Subcutaneous abdominal adipose tissue (tissue), 5 donors: ENCODE results near the gene MYO16.

Experiments
- H3K27ac ChIP-seq: one replicate; pipeline ENCODE4 v1.7.0; 2013; ENCODE audit warnings: low read depth, mild to moderate bottlenecking, inconsistent platforms, low read length, moderate library complexity
- H3K27me3 ChIP-seq, 5 donors: one replicate each; pipeline ENCODE4 v1.7.0; 2013; ENCODE audit warnings: low read length in 5 of 5, inconsistent platforms in 1 of 5; ENCODE audit not compliant: control insufficient read depth in 5 of 5, insufficient read depth in 4 of 5
- H3K36me3 ChIP-seq, 5 donors: one replicate each; pipeline ENCODE4 v1.7.0; 2013; ENCODE audit warnings: low read length in 5 of 5; ENCODE audit not compliant: control insufficient read depth in 5 of 5, insufficient read depth in 5 of 5
- H3K4me1 ChIP-seq, 5 donors: one replicate each; pipeline ENCODE4 v1.7.0; 2013; ENCODE audit warnings: low read length in 5 of 5, mild to moderate bottlenecking in 3 of 5, moderate library complexity in 1 of 5; ENCODE audit not compliant: control insufficient read depth in 5 of 5, insufficient read depth in 5 of 5
- H3K4me3 ChIP-seq, 5 donors: one replicate each; pipeline ENCODE4 v1.7.0; 2013; ENCODE audit warnings: low read length in 5 of 5, low read depth in 1 of 5
- H3K9ac ChIP-seq, 5 donors: one replicate each; pipeline ENCODE4 v1.7.0; 2013; ENCODE audit warnings: low read length in 5 of 5, mild to moderate bottlenecking in 4 of 5, moderate library complexity in 3 of 5
- H3K9me3 ChIP-seq, 5 donors: one replicate each; pipeline ENCODE4 v1.7.0; 2013; ENCODE audit warnings: low read length in 5 of 5; ENCODE audit not compliant: control insufficient read depth in 5 of 5
- donor health status: healthy.
- donor health status: healthy.
- donor health status: healthy.
- donor health status: healthy.
- donor health status: healthy.

MYO16 gene

GRCh38 chr13:108932196-108932595 lies 302.8 kb downstream of the MYO16 start:
- H3K9me3 ChIP-seq: peaks cover 0 to 3% (median 0%) of the 10 kb centered on the region in 5 donors
- no peak overlapping the region for H3K27ac ChIP-seq
- H3K36me3 ChIP-seq: no peaks in the 10 kb centered on the region
- H3K9ac ChIP-seq: no peak overlapping the region
- H3K27me3 ChIP-seq: no peaks in the 10 kb centered on the region
- no peak overlapping the region for H3K4me3 ChIP-seq
- H3K4me1 ChIP-seq: peaks cover 0 to 6% (median 5%) of the 10 kb centered on the region in 5 donors

DNA sequence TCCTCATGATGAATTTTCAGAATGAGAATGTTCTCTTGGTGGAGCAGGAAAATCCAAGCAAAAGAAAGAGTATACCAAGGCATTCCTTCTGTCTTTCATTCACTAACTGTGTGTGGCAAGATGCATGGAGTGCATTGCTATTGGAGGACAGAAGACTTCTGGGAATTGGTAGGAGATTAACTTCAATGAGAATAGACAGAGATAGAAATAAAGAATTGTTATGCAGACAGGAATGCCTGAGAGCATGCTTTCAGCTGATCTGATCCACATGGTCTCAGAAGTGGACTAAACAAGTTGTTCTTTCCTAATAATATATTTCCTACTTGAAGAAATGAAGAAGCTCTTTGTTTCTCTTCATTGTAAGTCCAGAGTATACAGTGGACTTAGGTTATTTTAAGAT lies 303.6 kb downstream of the MYO16 start:
- H3K36me3 ChIP-seq: no peaks in the 10 kb centered on the region
- peaks cover 0 to 3% (median 0%) of the 10 kb centered on the region in 5 donors for H3K9me3 ChIP-seq
- peaks cover 0 to 6% (median 5%) of the 10 kb centered on the region in 5 donors for H3K4me1 ChIP-seq
- H3K4me3 ChIP-seq: no peak overlapping the region
- no peak overlapping the region for H3K9ac ChIP-seq
- H3K27me3 ChIP-seq: no peaks in the 10 kb centered on the region
- H3K27ac ChIP-seq: no peak overlapping the region

GRCh38 chr13:108938155-108938554 lies 308.7 kb downstream of the MYO16 start:
- Histone ChIP-seq H3K4me3 (no peak overlapping the region), H3K36me3 (no peaks in the 10 kb centered on the region), H3K9me3 (peaks cover 0 to 3% (median 0%) of the 10 kb centered on the region in 5 donors), H3K27me3 (no peaks in the 10 kb centered on the region), H3K4me1 (no peaks in the 10 kb centered on the region), H3K9ac (no peak overlapping the region), H3K27ac (no peak overlapping the region)

DNA sequence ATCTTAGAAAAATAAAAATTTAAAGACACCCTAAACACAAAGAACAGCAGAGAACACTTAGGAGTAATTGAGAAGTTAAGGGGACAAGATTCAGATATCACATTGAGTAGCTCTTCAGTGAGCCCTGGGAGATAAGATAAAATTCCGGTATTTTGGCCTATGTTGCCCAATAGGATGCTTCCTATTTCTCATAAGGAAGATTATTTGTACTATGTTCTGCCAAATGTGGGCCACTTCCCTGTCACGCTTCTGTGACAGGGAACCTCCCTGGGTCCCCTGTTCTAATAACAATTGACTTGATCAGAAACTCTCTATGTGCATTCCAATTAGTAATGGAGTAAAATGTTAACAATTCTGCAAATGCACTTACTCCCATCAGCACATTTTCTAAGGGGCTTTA lies 310.7 kb downstream of the MYO16 start:
- Histone ChIP-seq H3K27ac (no peak overlapping the region), H3K9ac (no peak overlapping the region), H3K9me3 (no peaks in the 10 kb centered on the region), H3K36me3 (no peaks in the 10 kb centered on the region), H3K4me3 (no peak overlapping the region), H3K27me3 (no peaks in the 10 kb centered on the region), H3K4me1 (no peaks in the 10 kb centered on the region)

DNA sequence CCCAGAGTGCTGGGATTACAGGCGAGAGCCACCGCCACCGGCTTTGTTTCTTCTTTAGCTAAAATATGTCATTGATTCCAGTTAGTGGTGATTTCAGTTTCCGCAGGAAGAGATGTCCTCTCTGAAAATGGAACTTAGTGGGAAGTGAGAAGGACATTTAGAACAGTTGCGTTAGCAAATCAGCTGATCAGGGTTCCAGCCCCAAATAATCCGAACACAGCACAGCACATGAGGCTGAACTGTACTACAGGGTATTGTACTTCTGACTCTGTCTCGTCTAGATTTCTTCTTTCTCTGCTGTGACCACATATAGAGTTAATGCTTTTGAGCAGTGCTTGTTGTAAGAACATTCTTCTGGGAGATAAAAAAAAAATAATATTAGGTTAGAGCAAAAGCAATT lies 314.4 kb downstream of the MYO16 start:
- H3K9me3 ChIP-seq: no peaks in the 10 kb centered on the region

DNA sequence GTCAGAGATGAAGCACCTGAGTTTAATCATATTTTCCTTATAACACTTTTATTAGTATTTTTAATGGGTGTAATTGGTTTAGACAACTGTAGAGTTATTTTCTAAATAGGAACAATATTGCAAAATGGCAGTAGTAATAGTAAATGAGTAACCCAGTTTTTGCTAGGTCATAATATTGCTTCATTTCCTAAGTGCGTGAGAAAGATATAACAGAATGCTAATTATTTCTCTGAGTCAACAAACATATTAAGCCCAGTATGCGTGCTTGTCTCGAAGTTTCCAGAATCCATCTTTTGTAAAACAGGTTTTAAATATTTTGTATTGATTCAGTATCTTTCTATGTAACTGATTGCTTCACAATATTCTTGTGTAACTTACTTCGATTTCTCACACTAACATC lies 315.3 kb downstream of the MYO16 start:
- peaks cover 0 to 10% (median 6%) of the 10 kb centered on the region in 5 donors for H3K4me1 ChIP-seq
- H3K27me3 ChIP-seq: no peaks in the 10 kb centered on the region
- no peak overlapping the region for H3K4me3 ChIP-seq
- no peak overlapping the region for H3K9ac ChIP-seq
- H3K9me3 ChIP-seq: no peaks in the 10 kb centered on the region
- no peaks in the 10 kb centered on the region for H3K36me3 ChIP-seq
- H3K27ac ChIP-seq: no peak overlapping the region

More for the DNA sequence above, 314.4 kb downstream of the MYO16 start:
- Histone ChIP-seq H3K4me1 (peaks cover 0 to 10% (median 6%) of the 10 kb centered on the region in 5 donors), H3K9ac (no peak overlapping the region), H3K27ac (no peak overlapping the region), H3K27me3 (no peaks in the 10 kb centered on the region), H3K36me3 (no peaks in the 10 kb centered on the region), H3K4me3 (no peak overlapping the region)

DNA sequence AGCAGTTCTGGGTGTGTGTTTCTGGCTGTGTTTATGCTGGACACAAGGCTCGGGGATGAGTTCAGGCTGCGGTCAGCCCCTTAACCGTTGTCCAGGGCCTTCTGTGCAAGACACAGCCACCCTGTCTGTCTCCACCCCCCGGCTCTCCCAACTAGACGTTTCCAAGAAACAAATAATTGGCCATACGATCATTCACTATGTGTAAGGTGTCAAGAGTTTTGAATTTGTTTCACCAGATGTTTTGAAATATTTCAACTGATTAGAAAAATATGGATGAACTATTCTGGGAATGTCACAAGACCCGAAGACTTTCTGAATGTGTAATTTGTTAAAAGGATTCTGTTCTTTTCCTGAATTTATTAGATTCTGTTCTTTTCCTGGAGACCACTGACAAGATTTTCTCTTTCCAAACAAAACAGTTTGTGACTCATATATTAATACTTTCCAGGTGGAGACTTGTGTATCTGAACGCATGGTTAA lies 318.2 kb downstream of the MYO16 start:
- H3K4me3 ChIP-seq: no peak overlapping the region
- H3K27ac ChIP-seq: peak overlapping the region; percentile 31
- H3K36me3 ChIP-seq: no peaks in the 10 kb centered on the region
- no peaks in the 10 kb centered on the region for H3K9me3 ChIP-seq
- H3K27me3 ChIP-seq: no peaks in the 10 kb centered on the region
- peaks cover 0 to 10% (median 6%) of the 10 kb centered on the region in 5 donors for H3K4me1 ChIP-seq
- H3K9ac ChIP-seq: no peak overlapping the region

GRCh38 chr13:108948251-108948671 lies 318.9 kb downstream of the MYO16 start:
- peaks cover 0 to 10% (median 6%) of the 10 kb centered on the region in 5 donors for H3K4me1 ChIP-seq
- H3K36me3 ChIP-seq: no peaks in the 10 kb centered on the region
- no peak overlapping the region for H3K9ac ChIP-seq
- no peak overlapping the region for H3K4me3 ChIP-seq
- H3K9me3 ChIP-seq: no peaks in the 10 kb centered on the region
- H3K27me3 ChIP-seq: no peaks in the 10 kb centered on the region
- H3K27ac ChIP-seq: peak overlapping the region; percentile 17

DNA sequence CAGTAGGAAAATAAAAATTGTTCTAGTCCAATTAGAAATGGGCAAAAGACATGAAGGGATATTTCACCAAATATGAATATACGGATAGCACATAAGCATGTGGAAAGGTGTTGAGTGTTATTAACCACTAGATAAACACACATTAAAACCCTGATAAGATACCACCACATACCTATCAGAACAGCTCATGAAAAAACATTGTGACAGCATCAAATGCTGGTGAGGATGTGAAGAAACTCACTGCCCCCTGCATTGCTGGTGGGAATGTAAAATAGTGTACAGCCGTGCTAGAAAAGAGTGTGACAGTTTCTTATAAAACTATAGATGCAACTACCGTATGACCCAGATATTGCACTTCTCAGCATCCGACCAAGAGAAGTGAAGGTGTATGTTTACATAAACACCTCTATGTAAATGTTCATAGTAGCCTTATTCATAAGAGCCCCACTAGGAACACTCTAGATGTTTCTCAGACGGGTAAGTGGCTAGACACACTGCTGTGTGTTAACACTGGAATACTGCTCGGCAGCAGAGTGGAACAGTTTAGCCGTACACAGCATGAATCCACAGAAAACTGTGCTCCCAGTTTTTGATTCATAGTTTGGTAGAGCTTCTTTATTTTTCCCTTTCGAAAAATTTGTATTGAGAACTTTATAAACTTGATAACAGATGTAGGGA lies 321.1 kb downstream of the MYO16 start:
- Histone ChIP-seq H3K27ac (no peak overlapping the region), H3K9me3 (no peaks in the 10 kb centered on the region), H3K9ac (no peak overlapping the region), H3K27me3 (no peaks in the 10 kb centered on the region), H3K4me1 (peaks cover 0 to 10% (median 6%) of the 10 kb centered on the region in 5 donors), H3K36me3 (no peaks in the 10 kb centered on the region), H3K4me3 (no peak overlapping the region)

DNA sequence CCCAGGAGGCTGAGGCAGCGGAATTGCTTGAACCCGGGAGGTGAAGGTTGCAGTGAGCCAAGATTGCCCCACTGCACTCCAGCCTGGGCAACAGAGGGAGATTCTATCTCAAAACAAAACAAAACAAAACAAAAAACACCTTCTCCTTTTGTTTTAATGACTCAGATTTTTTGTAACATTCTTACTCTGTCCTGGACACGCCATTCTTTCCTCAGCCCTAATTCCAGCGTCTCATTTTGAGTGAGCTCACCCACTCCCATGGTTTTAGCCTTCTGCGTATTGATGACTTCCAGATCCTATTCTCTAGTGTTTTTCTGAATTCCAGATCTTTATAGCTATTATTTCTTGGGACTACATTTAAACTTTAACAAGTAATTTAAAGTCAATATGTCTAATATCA lies 326.3 kb downstream of the MYO16 start:
- Histone ChIP-seq H3K9me3 (no peaks in the 10 kb centered on the region), H3K36me3 (no peaks in the 10 kb centered on the region), H3K4me1 (peaks cover 0 to 7% (median 5%) of the 10 kb centered on the region in 5 donors), H3K9ac (no peak overlapping the region), H3K4me3 (no peak overlapping the region), H3K27me3 (no peaks in the 10 kb centered on the region), H3K27ac (no peak overlapping the region)
